ENCODE results near the gene APC2.
"Not testable (repeated sequence)": the region's sequence is repeated elsewhere in the genome, so short reads cannot be mapped to it uniquely, and the experiment has no call there.

The APC2 gene

DNA sequence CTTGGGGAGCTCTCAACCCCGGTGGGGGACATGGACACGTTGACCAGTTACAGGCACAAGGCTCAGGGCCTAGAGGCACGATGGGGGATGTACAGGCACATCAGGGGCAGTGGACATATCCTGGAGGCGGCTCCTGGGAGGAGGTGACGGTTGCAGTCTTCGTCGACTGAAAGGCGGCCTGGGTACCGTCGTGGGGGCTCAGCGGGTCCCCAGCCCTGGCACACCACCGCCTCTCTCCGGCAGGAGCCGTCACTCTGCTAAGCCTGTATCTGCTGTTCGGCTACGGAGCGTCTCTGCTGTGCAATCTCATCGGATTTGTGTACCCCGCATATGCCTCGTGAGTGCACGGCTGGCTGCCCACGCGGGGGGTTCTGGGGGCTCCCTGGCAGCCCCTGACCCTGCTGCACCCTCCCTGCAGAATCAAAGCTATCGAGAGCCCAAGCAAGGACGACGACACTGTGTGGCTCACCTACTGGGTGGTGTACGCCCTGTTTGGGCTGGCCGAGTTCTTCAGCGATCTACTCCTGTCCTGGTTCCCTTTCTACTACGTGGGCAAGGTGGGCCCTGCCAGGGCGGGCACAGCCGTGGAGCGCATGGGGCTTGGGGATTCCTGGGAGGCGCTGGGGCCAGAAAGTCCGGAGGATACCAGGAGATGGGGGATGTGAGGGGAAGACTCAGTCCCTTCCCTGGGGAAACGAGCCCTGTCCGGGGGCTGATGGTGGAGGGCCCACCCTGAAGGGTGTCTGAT, 45.3 kb downstream of the APC2 start:
- peaks cover 5% of the 10 kb centered on the region for H3K4me1 Mint-ChIP-seq
- no peaks in the 10 kb centered on the region for H3K36me3 Mint-ChIP-seq (ENCODE audit: low read depth)
- TF ChIP-seq, protein P1, sequence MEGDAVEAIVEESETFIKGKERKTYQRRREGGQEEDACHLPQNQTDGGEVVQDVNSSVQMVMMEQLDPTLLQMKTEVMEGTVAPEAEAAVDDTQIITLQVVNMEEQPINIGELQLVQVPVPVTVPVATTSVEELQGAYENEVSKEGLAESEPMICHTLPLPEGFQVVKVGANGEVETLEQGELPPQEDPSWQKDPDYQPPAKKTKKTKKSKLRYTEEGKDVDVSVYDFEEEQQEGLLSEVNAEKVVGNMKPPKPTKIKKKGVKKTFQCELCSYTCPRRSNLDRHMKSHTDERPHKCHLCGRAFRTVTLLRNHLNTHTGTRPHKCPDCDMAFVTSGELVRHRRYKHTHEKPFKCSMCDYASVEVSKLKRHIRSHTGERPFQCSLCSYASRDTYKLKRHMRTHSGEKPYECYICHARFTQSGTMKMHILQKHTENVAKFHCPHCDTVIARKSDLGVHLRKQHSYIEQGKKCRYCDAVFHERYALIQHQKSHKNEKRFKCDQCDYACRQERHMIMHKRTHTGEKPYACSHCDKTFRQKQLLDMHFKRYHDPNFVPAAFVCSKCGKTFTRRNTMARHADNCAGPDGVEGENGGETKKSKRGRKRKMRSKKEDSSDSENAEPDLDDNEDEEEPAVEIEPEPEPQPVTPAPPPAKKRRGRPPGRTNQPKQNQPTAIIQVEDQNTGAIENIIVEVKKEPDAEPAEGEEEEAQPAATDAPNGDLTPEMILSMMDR (IDR thresholded peaks at IDR 0.05; ENCODE audit: unreplicated experiment in 3 of 3): no peak
- no peak overlapping the region for H3K4me3 Mint-ChIP-seq
- no peak overlapping the region for H3K27ac Mint-ChIP-seq
- H3K9me3 Mint-ChIP-seq: no peaks in the 10 kb centered on the region
- H3K27me3 Mint-ChIP-seq (ENCODE audit: low read depth): peaks cover 31% of the 10 kb centered on the region

DNA sequence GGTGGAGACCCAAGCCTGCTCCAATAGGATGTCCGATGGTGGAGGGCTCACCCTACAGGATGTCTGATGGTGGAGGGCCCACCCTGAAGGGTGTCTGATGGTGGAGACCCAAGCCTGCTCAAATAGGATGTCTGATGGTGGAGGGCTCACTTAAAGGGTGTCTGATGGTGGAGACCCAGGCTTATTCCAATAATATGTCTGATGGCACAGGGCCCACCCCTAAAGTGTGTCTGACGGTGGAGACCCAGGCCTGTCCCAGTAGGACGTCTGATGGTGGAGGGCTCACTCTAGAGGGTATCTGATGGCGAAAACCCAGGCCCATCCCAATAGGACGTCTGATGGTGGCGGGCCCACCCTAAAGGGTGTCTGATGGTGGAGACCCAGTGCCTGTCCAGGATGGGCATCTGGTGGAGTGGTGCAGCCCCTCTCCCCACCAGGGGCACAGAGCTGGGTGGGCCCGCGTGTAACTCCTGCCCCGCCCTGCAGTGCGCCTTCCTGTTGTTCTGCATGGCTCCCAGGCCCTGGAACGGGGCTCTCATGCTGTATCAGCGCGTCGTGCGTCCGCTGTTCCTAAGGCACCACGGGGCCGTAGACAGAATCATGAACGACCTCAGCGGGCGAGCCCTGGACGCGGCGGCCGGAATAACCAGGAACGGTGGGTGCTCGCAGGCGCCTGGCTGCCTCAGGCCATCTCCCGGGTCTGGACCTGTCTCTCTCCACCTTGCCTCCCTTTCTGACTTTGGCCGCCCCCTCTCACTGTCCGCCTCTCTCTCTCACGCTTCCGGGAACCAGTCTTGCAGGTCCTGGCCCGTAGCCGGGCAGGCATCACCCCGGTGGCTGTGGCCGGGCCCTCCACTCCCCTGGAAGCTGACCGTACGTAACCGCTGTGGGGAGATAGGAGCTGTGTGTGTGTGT, 46.1 kb downstream of the APC2 start:
- Mint-ChIP-seq H3K36me3 (ENCODE audit: low read depth) (no peaks in the 10 kb centered on the region), H3K27ac (peak overlapping the region in 1 of 3 experiments; percentile 42), H3K27me3 (ENCODE audit: low read depth) (peaks cover 33% of the 10 kb centered on the region), H3K4me1 (peaks cover 5% of the 10 kb centered on the region), H3K9me3 (no peaks in the 10 kb centered on the region), H3K4me3 (no peak overlapping the region)
- TF ChIP-seq, protein P1 (IDR thresholded peaks at IDR 0.05; ENCODE audit: unreplicated experiment in 3 of 3): no peak

DNA sequence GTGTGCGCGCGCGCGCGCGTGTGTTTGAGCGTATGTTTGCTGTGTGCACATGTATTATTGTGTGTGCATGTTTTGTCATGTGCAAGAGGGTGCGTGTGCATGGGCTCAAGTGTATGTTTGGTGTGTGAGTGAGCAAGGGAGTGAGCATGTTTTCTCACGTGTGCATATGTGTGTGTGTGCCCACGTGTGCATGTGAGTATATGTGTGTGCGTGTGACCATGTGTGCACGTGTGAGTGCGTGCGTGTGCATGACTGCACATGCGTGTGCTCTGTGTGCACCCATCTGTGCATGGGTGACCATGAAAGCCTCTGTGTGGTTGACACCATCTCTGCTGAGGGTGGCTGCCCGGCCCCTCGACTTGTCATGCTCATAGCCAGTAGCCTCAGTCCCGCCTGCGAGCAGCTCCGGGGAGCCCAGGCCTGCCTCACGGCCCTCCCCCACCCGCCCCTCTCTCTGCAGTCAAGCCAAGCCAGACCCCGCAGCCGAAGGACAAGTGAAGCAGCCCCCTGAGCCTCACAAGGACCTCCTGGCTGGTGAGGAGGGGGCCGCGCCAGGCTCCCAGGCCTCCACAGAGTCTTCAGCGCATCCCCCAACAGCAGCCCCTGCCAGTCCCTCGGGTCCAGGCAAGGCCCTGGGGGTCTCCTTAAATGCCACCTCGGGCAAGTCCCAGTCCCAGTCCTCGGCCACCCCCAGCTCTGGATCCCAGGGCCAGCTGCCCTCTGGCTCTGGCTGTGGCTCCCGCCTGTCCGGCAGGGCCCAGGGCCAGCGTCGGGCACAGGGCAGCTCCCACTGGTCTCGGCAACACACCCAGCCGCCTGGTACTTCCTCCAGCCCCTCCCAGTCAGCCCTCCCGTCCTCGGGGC, 47.0 kb downstream of the APC2 start:
- no peak overlapping the region for H3K4me3 Mint-ChIP-seq
- H3K36me3 Mint-ChIP-seq (ENCODE audit: low read depth): no peaks in the 10 kb centered on the region
- H3K27ac Mint-ChIP-seq: peak overlapping the region in 1 of 3 experiments; percentile 42
- peaks cover under 1% of the 10 kb centered on the region for H3K4me1 Mint-ChIP-seq
- TF ChIP-seq, protein P1 (IDR thresholded peaks at IDR 0.05; ENCODE audit: unreplicated experiment in 3 of 3): no peak
- H3K9me3 Mint-ChIP-seq: no peaks in the 10 kb centered on the region
- H3K27me3 Mint-ChIP-seq (ENCODE audit: low read depth): peaks cover 35% of the 10 kb centered on the region

DNA sequence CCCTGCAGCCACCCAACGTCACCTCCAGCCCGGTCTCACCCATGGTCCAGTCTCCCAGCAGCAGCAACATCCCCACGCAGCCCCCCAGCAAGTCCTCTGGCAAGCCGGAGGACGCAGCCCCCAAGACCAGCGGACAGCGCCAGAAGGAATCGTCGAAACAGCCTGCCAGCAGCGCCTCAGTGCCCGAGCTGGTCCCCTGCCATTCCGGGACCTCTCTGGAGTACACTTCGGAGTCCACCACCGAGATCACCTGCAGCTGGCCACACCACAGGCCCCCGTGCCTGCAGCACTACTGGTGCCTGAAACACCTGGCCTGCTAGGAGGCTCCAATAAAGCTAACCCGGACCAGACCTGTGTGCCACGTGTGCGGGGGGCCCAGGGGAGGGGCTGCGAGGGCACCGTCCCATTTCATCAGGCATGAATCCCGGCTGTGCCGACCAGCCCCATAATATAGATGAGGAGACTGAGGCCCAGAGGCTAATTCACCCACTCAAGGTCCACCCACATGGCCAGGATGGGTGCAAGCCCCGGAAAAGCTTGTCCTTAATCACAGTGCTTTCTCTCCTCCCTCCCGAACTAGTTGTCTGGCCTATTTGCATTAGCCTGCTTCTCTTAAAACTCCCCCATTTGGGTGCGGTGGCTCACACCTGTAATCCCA, 47.8 kb downstream of the APC2 start:
- H3K27me3 Mint-ChIP-seq (ENCODE audit: low read depth): peaks cover 31% of the 10 kb centered on the region
- H3K9me3 Mint-ChIP-seq: no peaks in the 10 kb centered on the region
- H3K27ac Mint-ChIP-seq: no peak overlapping the region
- TF ChIP-seq, protein P1 (IDR thresholded peaks at IDR 0.05; ENCODE audit: unreplicated experiment in 3 of 3): no peak
- no peak overlapping the region for H3K4me3 Mint-ChIP-seq
- no peaks in the 10 kb centered on the region for H3K4me1 Mint-ChIP-seq
- H3K36me3 Mint-ChIP-seq (ENCODE audit: low read depth): no peaks in the 10 kb centered on the region

DNA sequence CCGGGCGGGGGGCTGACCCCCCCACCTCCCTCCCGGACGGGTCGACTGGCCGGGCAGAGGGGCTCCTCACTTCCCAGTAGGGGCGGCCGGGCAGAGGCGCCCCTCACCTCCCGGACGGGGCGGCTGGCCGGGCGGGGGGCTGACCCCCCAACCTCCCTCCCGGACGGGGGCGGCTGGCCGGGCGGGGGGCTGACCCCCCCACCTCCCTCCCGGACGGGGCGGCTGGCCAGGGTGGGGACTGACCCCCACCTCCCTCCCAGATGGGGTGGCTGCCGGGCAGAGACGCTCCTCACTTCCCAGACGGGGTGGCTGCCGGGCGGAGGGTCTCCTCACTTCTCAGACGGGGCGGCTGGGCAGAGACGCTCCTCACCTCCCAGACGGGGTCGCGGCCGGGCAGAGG, 49.3 kb downstream of the APC2 start:
- H3K9me3 Mint-ChIP-seq; H3K36me3 Mint-ChIP-seq (ENCODE audit: low read depth); H3K27ac Mint-ChIP-seq; H3K4me1 Mint-ChIP-seq; H3K4me3 Mint-ChIP-seq: not testable (repeated sequence)
- H3K27me3 Mint-ChIP-seq (ENCODE audit: low read depth): peaks cover 38% of the 10 kb centered on the region

All from nephron (organoid).